HG02885 (cell line): Measurements from ENCODE around the gene IL17C.

Source experiments
- ATAC-seq: cut with Tn5 transposase; IDR thresholded peaks from one replicate; pipeline ENCODE4 v1.9.1; 2021; ENCODE audit warnings: mild to moderate bottlenecking; ENCODE audit not compliant: unreplicated experiment, poor library complexity

Gene IL17C, protein sequence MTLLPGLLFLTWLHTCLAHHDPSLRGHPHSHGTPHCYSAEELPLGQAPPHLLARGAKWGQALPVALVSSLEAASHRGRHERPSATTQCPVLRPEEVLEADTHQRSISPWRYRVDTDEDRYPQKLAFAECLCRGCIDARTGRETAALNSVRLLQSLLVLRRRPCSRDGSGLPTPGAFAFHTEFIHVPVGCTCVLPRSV

GRCh38 chr16:88638323-88639230 lies at the start of gene IL17C:
Gene IL17C, plus strand, starts transcription at chr16:88638572. Its CDS starts 70 bp downstream, at chr16:88638642.
- no peak for ATAC-seq

- no peak for ATAC-seq
Measured at GRCh38 chr16:88588754-88589153, 49.6 kb upstream of the IL17C start.

- no peak for ATAC-seq
Measured at GRCh38 chr16:88589441-88589840, 48.9 kb upstream of the IL17C start.

- no peak for ATAC-seq
Measured at GRCh38 chr16:88591577-88592021, 46.8 kb upstream of the IL17C start.

DNA sequence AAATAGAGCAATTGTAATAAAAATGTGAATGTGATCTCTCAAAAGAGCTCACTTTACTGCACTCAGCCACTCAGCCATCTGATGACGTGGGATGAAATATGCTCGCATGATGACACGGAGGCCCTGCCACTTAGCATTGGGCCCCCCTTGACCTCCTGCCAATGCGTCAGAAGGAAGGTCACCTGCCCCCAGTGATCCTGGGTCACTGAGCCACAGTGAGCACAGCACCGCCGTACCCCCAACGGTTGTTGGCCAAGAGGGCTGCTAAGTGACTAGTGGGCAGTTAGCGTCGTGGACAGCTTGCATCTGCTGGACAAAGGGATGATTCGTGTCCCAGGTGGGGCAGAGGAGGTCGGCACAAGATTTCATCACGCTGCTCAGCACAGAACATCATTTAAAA lies 45.3 kb upstream of the IL17C start:
- ATAC-seq: no peak

GRCh38 chr16:88593489-88593888 lies 44.9 kb upstream of the IL17C start:
- ATAC-seq: no peak

GRCh38 chr16:88593910-88594309 lies 44.5 kb upstream of the IL17C start:
- ATAC-seq: no peak

DNA sequence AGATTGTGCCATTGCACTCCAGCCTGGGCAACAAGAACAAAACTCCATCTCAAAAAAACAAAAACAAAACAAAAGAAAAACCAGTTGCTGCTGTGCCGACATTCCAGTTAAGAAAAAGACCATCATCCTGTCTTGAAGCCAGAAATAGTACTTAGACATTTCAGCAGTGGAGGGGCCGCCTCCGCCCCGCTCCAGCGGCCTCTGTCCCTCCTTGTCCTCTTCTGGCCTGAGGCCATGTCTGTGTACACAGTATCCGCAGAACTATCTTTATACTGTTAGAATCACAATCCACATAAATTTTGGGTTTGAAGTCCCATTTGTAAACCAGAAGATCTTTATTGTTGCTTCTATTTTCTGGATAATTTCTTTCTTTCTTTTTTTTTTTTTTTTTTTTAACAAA lies 43.3 kb upstream of the IL17C start:
- no peak for ATAC-seq

GRCh38 chr16:88595921-88596320 lies 42.5 kb upstream of the IL17C start:
- no peak for ATAC-seq

- ATAC-seq: no peak
Measured at GRCh38 chr16:88596483-88596882, 41.9 kb upstream of the IL17C start.

DNA sequence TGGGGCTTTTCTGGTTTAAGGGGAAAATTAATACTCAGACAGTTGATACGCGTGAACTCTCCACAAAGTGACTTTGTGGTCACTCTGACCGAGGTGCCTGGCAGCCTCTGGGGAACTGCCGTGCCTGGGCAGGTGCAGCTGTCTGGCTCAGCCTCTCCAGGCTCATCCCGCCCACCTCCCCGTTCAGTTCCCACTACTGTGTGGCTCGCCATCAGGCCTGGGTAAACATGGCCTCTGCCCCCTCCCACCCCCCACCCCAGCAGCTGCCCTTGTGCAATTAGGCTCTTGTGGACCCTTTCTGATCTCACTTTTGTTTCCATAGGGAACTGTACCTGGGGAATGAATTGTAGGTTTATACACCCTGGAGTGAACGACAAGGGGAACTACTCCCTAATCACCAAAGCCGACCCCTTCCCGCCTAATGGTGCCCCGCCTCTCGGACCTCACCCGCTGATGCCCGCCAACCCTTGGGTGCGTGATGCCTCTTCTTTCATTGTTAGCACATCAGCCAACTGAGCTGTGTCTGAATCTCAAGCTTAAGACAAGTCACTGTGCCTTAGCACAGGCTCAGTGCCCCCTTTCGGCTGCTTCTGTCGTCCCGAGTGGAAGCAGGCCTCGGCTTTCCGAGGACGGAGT lies 40.4 kb upstream of the IL17C start:
- ATAC-seq: no peak

DNA sequence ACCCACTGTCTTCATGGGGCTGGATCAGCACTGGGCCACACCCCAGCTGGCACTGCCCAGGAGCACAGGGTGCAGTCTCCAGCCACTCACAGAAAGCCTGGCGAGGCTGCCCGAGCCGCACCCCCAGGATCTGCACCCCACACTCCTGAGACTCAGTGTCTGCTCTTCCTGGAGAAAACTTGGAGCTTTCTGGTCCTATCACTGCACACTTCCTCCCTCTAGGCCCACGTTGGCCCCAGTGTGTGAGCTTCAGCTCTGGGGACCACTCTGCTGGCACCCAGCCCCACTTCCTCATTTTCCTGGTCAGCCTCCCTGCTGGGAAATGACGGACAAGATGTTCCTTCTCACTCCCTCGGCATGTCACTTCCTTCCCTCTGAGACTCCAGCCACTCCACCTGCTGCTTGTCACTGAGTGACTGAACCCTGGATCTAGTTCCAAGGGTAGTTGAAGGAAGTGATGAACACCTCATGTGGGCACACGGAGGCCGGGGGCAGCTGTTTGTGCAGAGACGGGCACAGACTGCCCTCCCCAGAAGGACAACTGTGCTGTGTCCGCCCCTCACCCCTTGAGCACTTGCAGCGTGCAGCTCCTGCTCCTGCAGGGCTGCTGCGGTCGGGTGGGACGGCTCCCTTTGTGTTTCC lies 39.2 kb upstream of the IL17C start:
- ATAC-seq: no peak

DNA sequence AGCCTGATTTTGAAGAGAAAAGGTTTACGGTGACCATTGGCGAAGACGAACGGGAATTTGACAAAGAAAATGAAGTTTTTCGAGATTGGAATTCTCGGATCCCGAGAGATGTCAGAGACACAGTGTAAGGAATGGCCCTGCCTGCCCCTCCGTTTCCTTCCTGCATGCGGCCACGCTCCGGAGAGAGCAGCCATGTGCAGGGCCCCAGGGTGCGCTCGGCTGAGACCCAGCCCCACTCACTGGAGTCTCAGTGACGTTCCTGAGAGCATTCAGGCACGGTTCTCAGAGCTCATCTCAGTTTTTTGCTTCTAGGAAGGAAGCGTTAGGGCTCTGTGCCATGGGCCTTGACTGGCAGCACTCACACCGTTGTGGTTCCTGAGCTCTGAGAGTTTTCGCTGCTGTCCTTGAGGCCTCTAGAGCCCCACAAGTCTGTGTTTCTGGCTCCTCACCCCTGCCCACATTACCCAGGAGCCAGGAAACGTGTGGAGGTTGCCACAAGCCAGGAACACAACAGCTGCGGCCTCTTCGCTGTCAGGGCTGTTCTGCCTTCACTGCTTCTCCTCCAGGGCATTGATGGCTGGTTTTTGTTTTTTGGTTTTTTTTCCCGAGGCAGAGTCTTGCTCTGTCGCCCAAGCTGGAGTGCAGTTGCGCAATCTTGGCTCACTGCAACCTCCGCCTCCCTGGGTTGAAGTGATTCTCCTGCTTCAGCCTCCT lies 38.4 kb upstream of the IL17C start:
- ATAC-seq: no peak

DNA sequence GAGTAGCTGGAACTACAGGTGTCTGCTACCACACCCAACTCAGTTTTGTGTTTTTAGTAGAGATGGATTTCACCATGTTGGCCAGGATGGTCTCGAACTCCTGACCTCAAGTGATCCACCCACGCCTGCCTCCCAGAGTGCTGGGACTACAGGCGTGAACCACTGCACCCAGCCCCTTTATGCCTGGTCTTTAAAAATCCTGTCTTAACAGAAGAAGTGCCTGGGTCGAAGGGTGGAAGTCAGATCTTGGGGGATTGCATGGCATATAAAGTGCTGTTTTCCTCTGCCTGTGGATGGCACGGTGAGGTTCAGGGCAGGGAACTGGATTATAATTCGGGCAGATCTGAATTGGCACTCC lies 37.9 kb upstream of the IL17C start:
- no peak for ATAC-seq

GRCh38 chr16:88601313-88602036 lies 36.9 kb upstream of the IL17C start:
- no peak for ATAC-seq

GRCh38 chr16:88602091-88602490 lies 36.3 kb upstream of the IL17C start:
- no peak for ATAC-seq

DNA sequence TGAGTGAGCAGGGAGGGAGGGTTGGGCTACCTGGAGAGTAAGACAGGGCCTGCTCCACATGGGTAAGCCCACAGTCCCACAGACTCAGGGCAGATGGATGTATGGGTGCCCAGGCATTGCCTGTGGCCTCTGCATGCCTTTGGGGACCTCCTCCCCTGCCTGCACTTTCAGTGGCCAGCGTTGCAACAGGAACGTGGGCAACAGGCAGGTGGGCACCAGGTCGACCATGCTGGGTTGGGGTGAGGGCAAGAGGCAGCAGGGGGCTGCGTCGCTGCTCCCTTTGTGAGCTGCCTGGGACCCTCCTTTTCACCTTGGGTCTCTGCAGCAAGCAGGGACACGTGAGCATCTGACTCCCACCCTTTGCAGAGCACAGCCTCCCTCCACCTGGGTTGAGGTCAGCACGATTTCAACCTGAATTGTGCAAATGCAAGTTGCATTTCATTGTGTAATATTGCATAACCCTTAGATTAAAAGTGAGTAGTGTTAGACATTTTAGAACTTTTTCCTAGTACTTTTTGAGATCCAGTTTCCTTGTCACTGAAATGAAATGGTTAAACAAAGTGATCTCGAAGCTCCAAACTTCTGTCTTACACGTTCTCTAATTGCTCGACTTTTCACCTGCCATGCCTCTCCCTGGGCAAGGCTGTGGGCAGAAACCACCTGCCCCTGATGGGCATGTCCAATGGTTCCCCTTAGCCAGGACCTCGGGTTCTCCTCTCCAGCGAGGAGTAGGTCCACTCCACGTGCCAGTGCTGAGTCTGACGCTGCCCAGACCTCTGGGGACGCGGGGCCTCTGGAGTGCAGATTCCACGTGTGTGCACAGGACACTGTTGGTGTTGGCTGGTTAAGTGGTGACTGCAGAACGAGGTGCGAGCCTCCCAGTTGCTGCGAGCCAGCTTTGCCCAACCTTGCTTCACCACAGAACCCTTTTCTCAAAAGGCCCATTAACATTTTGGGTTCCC lies 32.9 kb upstream of the IL17C start:
- ATAC-seq: no peak

DNA sequence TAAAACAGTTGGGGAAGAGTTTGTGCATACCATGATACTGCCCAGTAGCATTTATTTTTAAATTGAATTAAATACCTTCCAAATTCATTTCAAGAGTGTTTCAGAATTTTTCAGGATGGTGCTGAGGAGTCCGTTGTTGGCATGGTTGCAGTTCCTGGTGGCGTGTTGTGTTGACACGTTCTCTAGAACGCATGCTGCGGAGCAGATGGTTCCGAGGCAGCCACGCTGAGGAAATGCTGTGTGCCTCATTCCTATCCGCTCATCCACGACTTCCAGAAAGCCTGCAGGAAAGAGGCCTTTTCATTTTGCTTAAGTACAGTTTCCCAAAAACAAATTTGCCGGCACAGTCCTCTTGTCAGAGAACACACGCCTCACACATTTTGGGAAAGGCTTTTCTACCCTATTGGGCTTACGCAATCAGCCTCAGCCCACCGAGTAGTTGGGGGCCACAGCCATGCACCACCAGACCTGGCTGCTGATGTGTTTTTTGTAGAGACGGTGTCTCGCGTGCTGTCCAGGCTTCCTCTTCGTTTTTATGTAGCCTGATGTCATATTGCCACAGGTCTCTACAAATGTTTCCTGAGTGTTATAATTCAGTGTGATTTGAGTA lies 32.1 kb upstream of the IL17C start:
- ATAC-seq: no peak
